ENCODE measurements around the gene ANKRD42.
A peak's percentile ranks its signal among the peaks of the same experiment; 100 is the strongest.
"Not testable (repeated sequence)": the region's sequence is repeated elsewhere in the genome, so short reads cannot be mapped to it uniquely, and the experiment has no call there.

Gene ANKRD42

GRCh38 chr11:83241291-83241946 is 47.9 kb downstream of the ANKRD42 start:
- DNase-seq (ENCODE audit: low spot score), result peak; percentile 64

GRCh38 chr11:83249445-83249844 is 55.9 kb downstream of the ANKRD42 start:
- DNase-seq (ENCODE audit: low spot score), result no peak

- peak; percentile 50 for DNase-seq (ENCODE audit: low spot score)
Observed at GRCh38 chr11:83249972-83250593, 56.6 kb downstream of the ANKRD42 start.

- DNase-seq (ENCODE audit: low spot score), result no peak
Observed at GRCh38 chr11:83252266-83252665, 58.8 kb downstream of the ANKRD42 start.

- no peak for DNase-seq (ENCODE audit: low spot score)
Observed at GRCh38 chr11:83252941-83253340, 59.4 kb downstream of the ANKRD42 start.

GRCh38 chr11:83255366-83255765 is 61.9 kb downstream of the ANKRD42 start:
- no peak for DNase-seq (ENCODE audit: low spot score)

GRCh38 chr11:83256602-83257340 is 63.3 kb downstream of the ANKRD42 start:
- no peak for DNase-seq (ENCODE audit: low spot score)

GRCh38 chr11:83257761-83258168 is 64.3 kb downstream of the ANKRD42 start:
- DNase-seq (ENCODE audit: low spot score), result peak; percentile 49

- no peak for DNase-seq (ENCODE audit: low spot score)
Observed at GRCh38 chr11:83259559-83259958, 66.0 kb downstream of the ANKRD42 start.

- DNase-seq (ENCODE audit: low spot score), result no peak
Observed at GRCh38 chr11:83265331-83265730, 71.8 kb downstream of the ANKRD42 start.

- not testable (repeated sequence) for DNase-seq (ENCODE audit: low spot score)
Observed at GRCh38 chr11:83269080-83269479, 75.6 kb downstream of the ANKRD42 start.

- not testable (repeated sequence) for DNase-seq (ENCODE audit: low spot score)
Observed at GRCh38 chr11:83271734-83272133, 78.2 kb downstream of the ANKRD42 start.

GRCh38 chr11:83272627-83273026 is 79.1 kb downstream of the ANKRD42 start:
- DNase-seq (ENCODE audit: low spot score), result no peak

GRCh38 chr11:83275888-83276641 is 82.6 kb downstream of the ANKRD42 start:
- no peak for DNase-seq (ENCODE audit: low spot score)

- no peak for DNase-seq (ENCODE audit: low spot score)
Observed at GRCh38 chr11:83278351-83278750, 84.8 kb downstream of the ANKRD42 start.

GRCh38 chr11:83280256-83280655 is 86.7 kb downstream of the ANKRD42 start:
- DNase-seq (ENCODE audit: low spot score), result no peak

GRCh38 chr11:83282084-83282716 is 88.7 kb downstream of the ANKRD42 start:
- no peak for DNase-seq (ENCODE audit: low spot score)

GRCh38 chr11:83284501-83285150 is 91.1 kb downstream of the ANKRD42 start:
- DNase-seq (ENCODE audit: low spot score), result no peak

GRCh38 chr11:83285151-83285770 is 91.7 kb downstream of the ANKRD42 start:
- no peak for DNase-seq (ENCODE audit: low spot score)

- DNase-seq (ENCODE audit: low spot score), result peak; percentile 98
Observed at GRCh38 chr11:83285771-83286528, 92.4 kb downstream of the ANKRD42 start, which contains the start of gene CCDC90B. Gene CCDC90B, minus strand, starts transcription at chr11:83286367. Its CDS starts 395 bp downstream, at chr11:83285972.

All from SW480 (cell line).